ENCODE results near the gene TMOD1.

GRCh38 chr9:97518909-97519307, 17.4 kb downstream of the TMOD1 start:
- TF ChIP-seq POLR2A (IDR thresholded peaks at IDR 0.05) (no peak), EP300 (IDR thresholded peaks at IDR 0.05) (peak in 1 of 4 donors; percentile 14)
